Spleen (tissue), 7 donors: Measurements from ENCODE around the gene ATP6V0A4.

ENCODE experiments used
- CTCF ChIP-seq, 11 experiments: fragments of 200-600 bp in 7 of 11; fragments of 450-650 bp in 4 of 11; sonication (generic) in 4 of 11; IDR thresholded peaks in 8 of 11; conservative IDR thresholded peaks in 3 of 11; 1 replicate in 7 of 11; 2 replicates in 4 of 11; pipeline versions ENCODE4 v1.4.0 to v1.8.0; 2016 to 2021; ENCODE audit warnings: antibody characterized with exemption in 11 of 11, inconsistent platforms in 4 of 11, mild to moderate bottlenecking in 1 of 11
- POLR2A ChIP-seq, 3 donors: fragments of 450-650 bp; IDR thresholded peaks; one replicate each; pipeline ENCODE4 v1.5.1; 2017; ENCODE audit warnings: antibody characterized with exemption in 3 of 3, mild to moderate bottlenecking in 1 of 3
- POLR2AphosphoS5 ChIP-seq, 3 donors: sonication (generic); formaldehyde crosslinking; IDR thresholded peaks; one replicate each; pipeline ENCODE4 v1.5.1; 2017; ENCODE audit warnings: antibody characterized with exemption in 3 of 3
- donor health status: DM: no; HTN: no; CAD: no; lungs with moderate emphysema.
- donor health status: DM: no; HTN: no; CAD: no.
- donor health status: DM: no; HTN: no; CAD: no.

GRCh38 chr7:138738551-138739335 is 59.3 kb downstream of the ATP6V0A4 start:
- TF ChIP-seq CTCF (IDR thresholded peaks at IDR 0.05 in 8 of 11, conservative IDR thresholded peaks at IDR 0.05 in 3 of 11) = peak; percentile 44 to 89 (median 82)
- TF ChIP-seq POLR2A (IDR thresholded peaks at IDR 0.05) = no peak
- no peak for TF ChIP-seq POLR2AphosphoS5 (IDR thresholded peaks at IDR 0.05)
